Ovary (tissue), 3 donors: ENCODE measurements around the gene ITPK1.

Experiments used
- CTCF ChIP-seq, 3 donors: fragments of 450-650 bp in 2 of 3; fragments of 200-600 bp in 1 of 3; IDR thresholded peaks; one replicate each; pipeline versions ENCODE4 v1.5.1 to v1.8.0; 2016 to 2022; ENCODE audit warnings: antibody characterized with exemption in 3 of 3, mild to moderate bottlenecking in 1 of 3
- EP300 ChIP-seq: sonication (generic); formaldehyde crosslinking; IDR thresholded peaks from one replicate; pipeline ENCODE4 v1.6.1; 2017; ENCODE audit warnings: antibody characterized with exemption
- POLR2A ChIP-seq: fragments of 450-650 bp; IDR thresholded peaks from one replicate; pipeline ENCODE4 v1.6.1; 2017; ENCODE audit warnings: antibody characterized with exemption, mild to moderate bottlenecking, moderate library complexity
- donor health status: DM: no; HTN: no; CAD: no.

GRCh38 chr14:92923744-92924103 is 192.0 kb downstream of the ITPK1 start:
- TF ChIP-seq CTCF (IDR thresholded peaks at IDR 0.05) = no peak
- no peak for TF ChIP-seq EP300
- TF ChIP-seq POLR2A = no peak
